Testis (tissue), 2 donors: Measurements from ENCODE around the gene SLK.

Source experiments
- CTCF ChIP-seq, 3 experiments: fragments of 450-650 bp in 2 of 3; fragments of 200-600 bp in 1 of 3; sonication (generic) in 1 of 3; IDR thresholded peaks; one replicate each; pipeline ENCODE4 v1.5.1; 2016 to 2019; ENCODE audit warnings: antibody characterized with exemption in 3 of 3, mild to moderate bottlenecking in 2 of 3, moderate library complexity in 1 of 3
- POLR2A ChIP-seq: fragments of 450-650 bp; IDR thresholded peaks from one replicate; pipeline ENCODE4 v1.6.1; 2017; ENCODE audit warnings: antibody characterized with exemption, mild to moderate bottlenecking, moderate library complexity

- TF ChIP-seq CTCF (IDR thresholded peaks at IDR 0.05): no peak
- TF ChIP-seq POLR2A: no peak
Observed at GRCh38 chr10:103954543-103954942, 12.4 kb upstream of the SLK start.
